Measurements from ENCODE around the gene ITGAD.

DNA sequence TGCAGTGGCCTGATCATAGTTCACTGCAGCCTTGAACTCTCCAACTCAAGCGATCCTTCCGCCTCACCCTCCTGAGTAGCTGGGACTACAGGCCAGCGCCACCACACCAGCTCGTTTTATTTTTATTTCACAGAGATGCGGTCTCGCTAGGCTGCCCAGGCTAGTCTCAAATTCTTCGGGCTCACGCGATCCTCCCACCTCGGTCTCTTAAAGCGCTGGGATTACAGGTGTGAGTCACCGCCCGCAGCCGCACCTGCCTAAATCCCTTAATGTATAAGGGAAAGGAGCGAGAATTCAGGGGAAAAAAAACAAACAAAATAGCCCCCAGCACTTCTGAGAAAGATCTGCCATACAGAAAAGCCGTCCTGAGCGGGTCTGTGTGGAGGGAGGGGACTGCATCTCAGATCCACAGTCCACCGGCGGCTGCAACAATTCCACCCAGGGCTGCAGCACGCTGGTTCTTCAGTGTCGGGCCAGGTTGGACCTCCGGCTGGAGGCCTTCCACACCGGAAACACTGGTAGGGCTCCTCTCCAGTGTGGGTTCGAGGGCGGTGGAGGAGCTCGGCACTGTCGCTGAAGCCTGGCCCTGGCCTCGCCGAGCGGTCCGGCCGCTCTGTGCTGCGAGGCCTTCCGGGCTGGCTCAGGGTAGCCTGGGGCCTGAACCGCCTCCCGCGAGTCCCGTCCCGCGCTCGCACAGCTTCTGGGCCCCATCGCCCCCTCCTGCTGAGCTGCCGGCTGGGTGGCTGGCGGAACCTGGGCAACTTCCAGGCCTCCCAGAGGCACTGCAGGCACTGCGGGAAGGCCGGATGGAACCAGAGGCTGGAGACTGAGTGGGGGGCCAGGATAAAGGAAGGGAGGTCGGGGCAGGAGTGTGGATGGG is 42.4 kb downstream of the ITGAD start:
- TF ChIP-seq EGR1 (IDR thresholded peaks at IDR 0.05; ENCODE audit: low read depth in 2 of 2) (no peak), GABPA (IDR thresholded peaks at IDR 0.05 in 1 of 2, conservative IDR thresholded peaks at IDR 0.05 in 1 of 2) (no peak)
- TF ChIP-seq, protein P1, sequence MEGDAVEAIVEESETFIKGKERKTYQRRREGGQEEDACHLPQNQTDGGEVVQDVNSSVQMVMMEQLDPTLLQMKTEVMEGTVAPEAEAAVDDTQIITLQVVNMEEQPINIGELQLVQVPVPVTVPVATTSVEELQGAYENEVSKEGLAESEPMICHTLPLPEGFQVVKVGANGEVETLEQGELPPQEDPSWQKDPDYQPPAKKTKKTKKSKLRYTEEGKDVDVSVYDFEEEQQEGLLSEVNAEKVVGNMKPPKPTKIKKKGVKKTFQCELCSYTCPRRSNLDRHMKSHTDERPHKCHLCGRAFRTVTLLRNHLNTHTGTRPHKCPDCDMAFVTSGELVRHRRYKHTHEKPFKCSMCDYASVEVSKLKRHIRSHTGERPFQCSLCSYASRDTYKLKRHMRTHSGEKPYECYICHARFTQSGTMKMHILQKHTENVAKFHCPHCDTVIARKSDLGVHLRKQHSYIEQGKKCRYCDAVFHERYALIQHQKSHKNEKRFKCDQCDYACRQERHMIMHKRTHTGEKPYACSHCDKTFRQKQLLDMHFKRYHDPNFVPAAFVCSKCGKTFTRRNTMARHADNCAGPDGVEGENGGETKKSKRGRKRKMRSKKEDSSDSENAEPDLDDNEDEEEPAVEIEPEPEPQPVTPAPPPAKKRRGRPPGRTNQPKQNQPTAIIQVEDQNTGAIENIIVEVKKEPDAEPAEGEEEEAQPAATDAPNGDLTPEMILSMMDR (IDR thresholded peaks at IDR 0.05; ENCODE audit: low read depth, low read length, missing input control): no peak
- TF ChIP-seq, protein P2, sequence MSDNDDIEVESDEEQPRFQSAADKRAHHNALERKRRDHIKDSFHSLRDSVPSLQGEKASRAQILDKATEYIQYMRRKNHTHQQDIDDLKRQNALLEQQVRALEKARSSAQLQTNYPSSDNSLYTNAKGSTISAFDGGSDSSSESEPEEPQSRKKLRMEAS (IDR thresholded peaks at IDR 0.05): no peak
